ENCODE measurements around the gene KPNA4. TPM values are rescaled to one million over a fixed set of nuclear protein-coding genes. Genes with fewer than 3 reads are reported as not detected.
A peak's percentile ranks its signal among the peaks of the same experiment; 100 is the strongest.
"Not testable (repeated sequence)": the region's sequence is repeated elsewhere in the genome, so short reads cannot be mapped to it uniquely, and the experiment has no call there.

KPNA4 gene
- total RNA-seq, 1 experiment from 2014 or later = 29.4 TPM

GRCh38 chr3:160452251-160452650 lies 113.1 kb downstream of the KPNA4 start:
- not testable (repeated sequence) for DNase-seq (ENCODE audit: low read depth)

- DNase-seq (ENCODE audit: low read depth) = no peak
These were observed 113.8 kb downstream of the KPNA4 start for GRCh38 chr3:160451602-160452001.

- peak; percentile 85 for DNase-seq (ENCODE audit: low read depth)
These were observed 114.5 kb downstream of the KPNA4 start for GRCh38 chr3:160450846-160451245.

DNA sequence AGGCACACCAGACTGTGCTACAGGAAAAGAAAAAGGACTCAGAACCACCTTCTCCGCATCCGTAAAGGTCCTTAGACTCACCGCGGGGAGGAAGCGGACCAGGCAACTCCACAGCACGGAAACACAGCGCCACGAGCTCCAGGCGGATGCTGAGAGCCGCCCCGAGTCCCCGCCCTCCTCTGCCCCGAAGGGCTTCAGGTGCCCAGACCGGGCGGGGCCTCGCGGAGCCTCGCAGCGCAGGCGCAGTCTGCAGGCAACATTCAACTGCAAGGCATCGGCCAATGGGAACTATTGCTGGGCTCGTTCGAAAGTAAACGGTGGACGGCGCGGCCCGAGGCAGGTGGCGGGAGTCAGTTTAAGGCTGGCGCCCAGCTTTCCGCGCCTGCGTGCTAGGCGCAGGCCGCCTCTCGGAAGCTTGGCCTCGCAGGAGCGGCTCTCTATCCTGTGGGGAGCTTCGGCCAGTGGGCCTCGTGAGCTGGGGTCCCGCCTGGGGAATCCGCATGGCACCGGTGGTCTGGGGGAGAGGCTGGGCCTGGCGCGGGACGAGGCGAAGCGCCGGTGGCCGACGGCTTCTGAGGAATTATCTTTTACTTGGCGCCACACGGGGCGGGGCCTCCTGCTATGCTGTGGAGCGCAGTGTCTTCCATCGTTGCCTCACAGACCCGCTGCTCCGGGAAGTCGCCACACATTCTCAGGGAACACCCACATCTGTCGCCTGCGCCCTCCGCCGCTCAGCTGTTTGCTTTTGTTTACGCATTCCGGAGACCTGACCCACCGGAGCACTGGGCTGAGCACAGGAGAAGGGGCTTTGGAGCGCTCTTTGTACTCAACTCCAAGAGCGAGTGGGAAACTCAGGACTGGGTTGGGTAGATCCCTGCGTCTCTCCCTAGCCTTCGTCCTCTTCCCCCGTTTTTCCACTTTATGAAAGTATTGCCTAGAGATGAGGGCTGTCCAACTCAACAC lies 115.5 kb downstream of the KPNA4 start, which contains the start of gene TRIM59:
Gene TRIM59, minus strand, starts transcription at position 151 of the 963 bp plus-strand sequence. CDS start 10,603 bp downstream, outside the sequence.
- peak; percentile 96 for DNase-seq (ENCODE audit: low read depth)

- DNase-seq (ENCODE audit: low read depth) = peak; percentile 72
These were observed 116.3 kb downstream of the KPNA4 start for GRCh38 chr3:160448845-160449635.

- DNase-seq (ENCODE audit: low read depth) = peak; percentile 40
These were observed 117.8 kb downstream of the KPNA4 start for GRCh38 chr3:160447544-160447943.

DNA sequence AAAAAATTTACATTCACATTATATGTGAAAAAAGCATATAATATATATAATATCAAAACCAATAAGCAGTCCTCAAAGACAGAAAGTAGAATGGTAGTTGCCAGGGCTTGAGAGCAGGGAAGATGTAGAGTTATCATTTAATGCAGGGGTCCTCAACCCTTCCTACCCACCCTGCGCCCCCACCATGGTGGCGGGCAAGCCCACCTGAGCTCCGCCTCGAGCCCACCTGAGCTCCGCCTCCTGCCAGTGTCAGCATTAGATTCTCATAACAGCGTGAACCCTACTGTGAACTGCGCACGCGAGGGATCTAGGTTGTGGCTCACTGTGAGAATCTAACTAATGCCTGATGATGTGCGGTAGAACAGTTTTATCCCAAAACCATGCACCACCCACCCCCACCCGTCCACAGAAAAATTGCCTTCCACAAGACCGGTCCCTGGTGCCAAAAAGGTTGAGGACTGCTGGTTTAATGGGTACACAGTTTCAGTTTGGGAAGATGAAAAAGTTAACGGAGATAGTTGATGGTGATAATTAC lies 118.8 kb downstream of the KPNA4 start:
- no peak for DNase-seq (ENCODE audit: low read depth)

GRCh38 chr3:160445854-160446253 lies 119.5 kb downstream of the KPNA4 start:
- DNase-seq (ENCODE audit: low read depth) = no peak

Other genes with a start within 250 kb of the KPNA4 start
- gene IFT80, start 166.3 kb downstream of the KPNA4 start, total RNA-seq (2014; rRNA removed) = 30.7 and 48.6 TPM in 2 replicates
- gene SMC4, start 165.9 kb downstream of the KPNA4 start, total RNA-seq (2014; rRNA removed) = 130 and 186 TPM in 2 replicates
- gene TRIM59, start 115.8 kb downstream of the KPNA4 start, total RNA-seq (2014; rRNA removed) = 33.0 and 45.5 TPM in 2 replicates
- gene ARL14, start 111.6 kb upstream of the KPNA4 start, total RNA-seq (2014; rRNA removed) = not detected in 2 replicates
- 0.19 and 0.52 TPM in 2 replicates for gene PPM1L, start 190.7 kb upstream of the KPNA4 start, total RNA-seq (2014; rRNA removed)

Data from LHCN-M2 (cell line).